H9 (cell line): ENCODE data around the gene MGP. TPM values are rescaled to one million over a fixed set of nuclear protein-coding genes. Genes with fewer than 3 reads are reported as not detected.

ENCODE experiments used
- DNase-seq: peaks from one replicate; pipeline ENCODE4 v3.0.0-alpha.2; 2017
- H2AFZ ChIP-seq: one replicate; pipeline ENCODE4 v1.6.1; 2013; ENCODE audit warnings: mild to moderate bottlenecking, low read length, control low read depth, moderate library complexity
- H2AK5ac ChIP-seq: 2 replicates; pipeline ENCODE4 v1.6.1; 2013; ENCODE audit warnings: low read length, control low read depth, mixed read lengths; ENCODE audit not compliant: insufficient read length
- H2BK120ac ChIP-seq: one replicate; pipeline ENCODE4 v1.6.1; 2013; ENCODE audit warnings: low read depth, mild to moderate bottlenecking, low read length, control low read depth, inconsistent platforms; ENCODE audit not compliant: poor library complexity, severe bottlenecking
- H2BK12ac ChIP-seq: 2 replicates; pipeline ENCODE4 v1.6.1; 2013; ENCODE audit warnings: low read length, control low read depth, mixed read lengths, low read depth; ENCODE audit not compliant: insufficient read length
- H2BK15ac ChIP-seq: 2 replicates; pipeline ENCODE4 v1.6.1; 2013; ENCODE audit warnings: low read depth, low read length, control low read depth
- H2BK20ac ChIP-seq: one replicate; pipeline ENCODE4 v1.6.1; 2013; ENCODE audit warnings: low read depth, mild to moderate bottlenecking, low read length, control low read depth, inconsistent platforms; ENCODE audit not compliant: poor library complexity, severe bottlenecking
- H2BK5ac ChIP-seq: 2 replicates; pipeline ENCODE4 v1.6.1; 2013; ENCODE audit warnings: low read length, control low read depth, mixed read lengths; ENCODE audit not compliant: insufficient read length
- H3K14ac ChIP-seq: 2 replicates; pipeline ENCODE4 v1.6.1; 2013; ENCODE audit warnings: low read length, control low read depth; ENCODE audit not compliant: insufficient read depth
- H3K18ac ChIP-seq: 2 replicates; pipeline ENCODE4 v1.6.1; 2013; ENCODE audit warnings: low read depth, mild to moderate bottlenecking, mixed read lengths, low read length, control low read depth; ENCODE audit not compliant: insufficient read length
- H3K23ac ChIP-seq: 2 replicates; pipeline ENCODE4 v1.6.1; 2013; ENCODE audit warnings: low read length, control low read depth, mixed read lengths, low read depth; ENCODE audit not compliant: insufficient read length
- H3K23me2 ChIP-seq: 2 replicates; pipeline ENCODE4 v1.6.1; 2013; ENCODE audit warnings: low read depth, mild to moderate bottlenecking, mixed read lengths, low read length, control low read depth; ENCODE audit not compliant: insufficient read length, poor library complexity, severe bottlenecking
- H3K27ac ChIP-seq: 2 replicates; pipeline ENCODE4 v1.5.1; 2013; ENCODE audit warnings: low read length, control low read depth, mixed read lengths, low read depth; ENCODE audit not compliant: insufficient read length
- H3K27me3 ChIP-seq: 2 replicates; pipeline ENCODE4 v1.6.1; 2013; ENCODE audit warnings: low read length, control low read depth, inconsistent platforms; ENCODE audit not compliant: insufficient read depth
- H3K4ac ChIP-seq: 2 replicates; pipeline ENCODE4 v1.6.1; 2013; ENCODE audit warnings: low read depth, mild to moderate bottlenecking, control low read depth, inconsistent platforms, low read length, moderate library complexity
- H3K4me1 ChIP-seq: 2 replicates; pipeline ENCODE4 v1.6.1; 2013; ENCODE audit warnings: low read length, control low read depth, inconsistent platforms; ENCODE audit not compliant: insufficient read depth
- H3K4me2 ChIP-seq: 2 replicates; pipeline ENCODE4 v1.6.1; 2013; ENCODE audit warnings: low read length, control low read depth, mixed read lengths; ENCODE audit not compliant: insufficient read length, insufficient read depth
- H3K56ac ChIP-seq: 2 replicates; pipeline ENCODE4 v1.6.1; 2013; ENCODE audit warnings: low read depth, mild to moderate bottlenecking, mixed read lengths, low read length, control low read depth; ENCODE audit not compliant: insufficient read length
- H3K79me1 ChIP-seq: 2 replicates; pipeline ENCODE4 v1.6.1; 2013; ENCODE audit warnings: low read depth, mild to moderate bottlenecking, moderate library complexity, low read length, control low read depth, inconsistent platforms; ENCODE audit not compliant: insufficient read depth, poor library complexity, severe bottlenecking
- H3K79me2 ChIP-seq: 2 replicates; pipeline ENCODE4 v1.6.1; 2013; ENCODE audit warnings: low read length, control low read depth, inconsistent platforms; ENCODE audit not compliant: insufficient read depth
- H3K9ac ChIP-seq: 2 replicates; pipeline ENCODE4 v1.6.1; 2013; ENCODE audit warnings: low read length, control low read depth, mixed read lengths; ENCODE audit not compliant: insufficient read length; ENCODE audit errors: extremely low read depth
- H3K9me3 ChIP-seq: one replicate; pipeline ENCODE4 v1.6.1; 2013; ENCODE audit warnings: low read depth, low read length, inconsistent platforms; ENCODE audit not compliant: control insufficient read depth
- H3T11ph ChIP-seq: one replicate; pipeline ENCODE4 v1.6.1; 2013; ENCODE audit warnings: mild to moderate bottlenecking, low read length, control low read depth, inconsistent platforms
- H4K20me1 ChIP-seq: one replicate; pipeline ENCODE4 v1.6.1; 2013; ENCODE audit not compliant: control insufficient read depth, insufficient read length, insufficient read depth
- H4K5ac ChIP-seq: 2 replicates; pipeline ENCODE4 v1.6.1; 2013; ENCODE audit warnings: low read depth, mild to moderate bottlenecking, mixed read lengths, low read length, control low read depth; ENCODE audit not compliant: insufficient read length
- H4K8ac ChIP-seq: replicated peaks from 2 replicates; pipeline ENCODE4 v1.6.1; 2013; ENCODE audit warnings: low read length, control low read depth, mixed read lengths, low read depth; ENCODE audit not compliant: insufficient read length
- H4K91ac ChIP-seq: 2 replicates; pipeline ENCODE4 v1.6.1; 2013; ENCODE audit warnings: low read depth, mild to moderate bottlenecking, moderate library complexity, mixed read lengths, low read length, control low read depth; ENCODE audit not compliant: insufficient read length
- H3K27ac Mint-ChIP-seq, 3 experiments: 2 replicates in 2 of 3; 3 replicates in 1 of 3; pipeline ENCODE4 v1.8.0; 2020 to 2021; ENCODE audit warnings: mixed read lengths in 3 of 3, mild to moderate bottlenecking in 1 of 3, moderate library complexity in 1 of 3
- H3K27me3 Mint-ChIP-seq: 2 replicates; pipeline ENCODE4 v1.8.0; 2021; ENCODE audit warnings: low read depth, mild to moderate bottlenecking, moderate library complexity, mixed read lengths
- H3K36me3 Mint-ChIP-seq, 3 experiments: 2 replicates in 2 of 3; 3 replicates in 1 of 3; pipeline ENCODE4 v1.8.0; 2020 to 2021; ENCODE audit warnings: low read depth in 3 of 3, mixed read lengths in 3 of 3; ENCODE audit not compliant: insufficient read depth in 1 of 3
- H3K4me1 Mint-ChIP-seq, 2 experiments: 2 replicates each; pipeline ENCODE4 v1.8.0; 2020; ENCODE audit warnings: mixed read lengths in 2 of 2
- H3K4me3 Mint-ChIP-seq, 2 experiments: 2 replicates in 1 of 2; 3 replicates in 1 of 2; pipeline ENCODE4 v1.8.0; 2020 to 2021; ENCODE audit warnings: mild to moderate bottlenecking in 2 of 2, mixed read lengths in 2 of 2, moderate library complexity in 1 of 2
- H3K9me3 Mint-ChIP-seq, 2 experiments: 2 replicates in 1 of 2; 3 replicates in 1 of 2; pipeline ENCODE4 v1.8.0; 2020; ENCODE audit warnings: mild to moderate bottlenecking in 2 of 2, mixed read lengths in 2 of 2, moderate library complexity in 1 of 2
- CTCF ChIP-seq: fragments of 200-600 bp; sonication (generic); conservative IDR thresholded peaks from 3 replicates; pipeline ENCODE4 v1.8.0; 2021; ENCODE audit warnings: antibody characterized with exemption, mild to moderate bottlenecking
- WGBS: extraction: QIAGEN DNeasy Blood & Tissue Kit; methylation state at CpG from one replicate; pipeline ENCODE4 v1.1.7; 2013; ENCODE audit warnings: missing lambda C conversion rate, low lambda C conversion rate, mixed read lengths; ENCODE audit not compliant: insufficient read length; ENCODE audit errors: extremely low coverage; 5-methylcytosine and 5-hydroxymethylcytosine counted together
- total RNA-seq: library from RNA; stranded (reverse); gene quantifications from 2 replicates; pipeline ENCODE4 v1.2.1, GENCODE V29; 2021

Gene MGP
- total RNA-seq, 1 experiment from 2014 or later: not detected

- Histone ChIP-seq H3K23me2 (no peaks in the 10 kb centered on the region), H3K27ac (no peak overlapping the region), H3T11ph (no peak overlapping the region), H4K20me1 (no peaks in the 10 kb centered on the region), H2AFZ (no peak overlapping the region), H2BK15ac (no peak overlapping the region), H3K79me1 (no peaks in the 10 kb centered on the region), H4K8ac (no peak overlapping the region), H2BK12ac (no peak overlapping the region), H3K9ac (no peak overlapping the region), H4K5ac (no peak overlapping the region), H3K27me3 (no peaks in the 10 kb centered on the region), H3K4me2 (no peak overlapping the region), H3K9me3 (no peaks in the 10 kb centered on the region), H2AK5ac (no peak overlapping the region), H4K91ac (no peak overlapping the region), H3K79me2 (no peaks in the 10 kb centered on the region), H3K14ac (no peak overlapping the region), H3K56ac (no peak overlapping the region), H3K4me1 (no peaks in the 10 kb centered on the region), H2BK120ac (no peak overlapping the region), H3K4ac (no peak overlapping the region), H2BK5ac (no peak overlapping the region), H3K23ac (no peak overlapping the region), H3K18ac (no peak overlapping the region), H2BK20ac (no peak overlapping the region)
- no peak for TF ChIP-seq CTCF
- Mint-ChIP-seq H3K27me3 (peaks cover 4% of the 10 kb centered on the region), H3K9me3 (peaks cover 22 to 24% of the 10 kb centered on the region in 2 experiments), H3K4me1 (no peaks in the 10 kb centered on the region), H3K36me3 (peaks cover 9 to 13% (median 9%) of the 10 kb centered on the region in 3 experiments; a peak in 6 of 7 replicates), H3K27ac (peak overlapping the region in 1 of 3 experiments; percentile 68; a peak in 1 of 7 replicates), H3K4me3 (no peak overlapping the region)
- no CpG with 5 or more reads among the region's 3 CpGs for WGBS
- DNase-seq: no peak
These were observed 16.6 kb downstream of the MGP start for GRCh38 chr12:14868916-14869506.
